Measurements from ENCODE around the gene SPSB4. TPM values are rescaled to one million over a fixed set of nuclear protein-coding genes. Genes with fewer than 3 reads are reported as not detected.

Gene SPSB4
- total and polyA plus RNA-seq, 5 donors from 2014 or later = not detected

GRCh38 chr3:141193066-141193830, 142.1 kb downstream of the SPSB4 start:
- DNase-seq = no peak
- H3K9me3 ChIP-seq (ENCODE audit: control insufficient read depth in 2 of 2, low read length in 2 of 2) = peaks cover 0 to 4% of the 10 kb centered on the region in 2 experiments
- peaks cover 3% of the 10 kb centered on the region for H3K4me1 ChIP-seq (ENCODE audit: control insufficient read depth, insufficient read depth, low read length, poor library complexity, severe bottlenecking)
- no peaks in the 10 kb centered on the region for H3K36me3 ChIP-seq (ENCODE audit: control insufficient read depth, insufficient read depth, low read length)
- peaks cover 12% of the 10 kb centered on the region for H3K27me3 ChIP-seq (ENCODE audit: control insufficient read depth, insufficient read depth, low read length)
- Mint-ChIP-seq H3K27me3 (peaks cover 58% of the 10 kb centered on the region), H3K4me3 (no peak overlapping the region), H3K27ac (no peak overlapping the region), H3K4me1 (peaks cover 0 to 10% (median 3%) of the 10 kb centered on the region in 4 donors), H3K9me3 (peaks cover 0 to 3% (median 1%) of the 10 kb centered on the region in 7 donors), H3K36me3 (no peaks in the 10 kb centered on the region)
- no peak overlapping the region for H3K4me3 ChIP-seq (ENCODE audit: low read depth, low read length)
- no peak overlapping the region for H3K27ac ChIP-seq (ENCODE audit: insufficient read depth, low read length, poor library complexity, severe bottlenecking)
- ATAC-seq (ENCODE audit: low read depth in 2 of 2) = no peak

Other genes starting within 250 kb of the SPSB4 start
- 104 TPM for gene SLC25A36, start 109.5 kb upstream of the SPSB4 start, total RNA-seq
- gene SLC25A36, start 109.5 kb upstream of the SPSB4 start, polyA plus RNA-seq = 10 to 100 TPM; 43.3 to 46.9 (median 44.6) TPM
- 9.8 TPM for gene PXYLP1, start 180.5 kb downstream of the SPSB4 start, total RNA-seq
- gene PXYLP1, start 180.5 kb downstream of the SPSB4 start, polyA plus RNA-seq = 10 to 100 TPM in 2 of 4 donors, 1 to 10 TPM in 2; 3.8 to 11.3 (median 7.8) TPM